Measurements from ENCODE around the gene F12. TPM values are rescaled to one million over a fixed set of nuclear protein-coding genes. Genes with fewer than 3 reads are reported as not detected.

The F12 gene
- total and polyA plus RNA-seq, 10 donors, result 0.60 to 2.3 (median 1.1) TPM

GRCh38 chr5:177405312-177405711 lies 4.1 kb downstream of the F12 start:
- peaks cover 33 to 58% (median 48%) of the 10 kb centered on the region in 6 donors for H3K4me1 ChIP-seq
- peaks cover 0 to 39% (median 35%) of the 10 kb centered on the region in 7 donors for H3K27me3 ChIP-seq (replicated peaks in 1 of 7)
- peak overlapping the region in 7 of 8 donors; percentile 11 to 84 (median 58) for H3K27ac ChIP-seq
- no peaks in the 10 kb centered on the region for H3K36me3 ChIP-seq
- intact Hi-C loops (cut with DNase I; ENCODE audit: low total_unique reads), result no loop called here
- WGBS, 5 donors, result 74 to 93% (median 88%) methylated on average over 2 of the region's 2 CpGs
- peak overlapping the region in 1 of 8 donors; percentile 37 for H3K4me3 ChIP-seq
- TF ChIP-seq POLR2A (IDR thresholded peaks at IDR 0.05), result no peak
- TF ChIP-seq CTCF (IDR thresholded peaks at IDR 0.05 in 8 of 11, conservative IDR thresholded peaks at IDR 0.05 in 3 of 11), result no peak
- no peak for TF ChIP-seq POLR2AphosphoS5 (IDR thresholded peaks at IDR 0.05)
- H3K9me3 ChIP-seq, result no peaks in the 10 kb centered on the region
- no peak for DNase-seq

- peaks cover 0 to 45% (median 41%) of the 10 kb centered on the region in 7 donors for H3K27me3 ChIP-seq (replicated peaks in 1 of 7)
- peak overlapping the region in 7 of 8 donors; percentile 29 to 84 (median 53) for H3K27ac ChIP-seq
- WGBS, 5 donors, result 41 to 45% (median 43%) methylated on average over 12 to 16 of the region's 16 CpGs
- intact Hi-C loops (cut with DNase I; ENCODE audit: low total_unique reads), result loop anchor here (5.0 kb wide), 1 partner anchor 48 kb away; no protein-coding TSS in a partner anchor
- H3K36me3 ChIP-seq, result no peaks in the 10 kb centered on the region
- peaks cover 33 to 61% (median 51%) of the 10 kb centered on the region in 6 donors for H3K4me1 ChIP-seq
- H3K4me3 ChIP-seq, result peak overlapping the region; percentile 46 to 86 (median 60)
- DNase-seq, result no peak
- H3K9me3 ChIP-seq, result no peaks in the 10 kb centered on the region
- TF ChIP-seq POLR2A (IDR thresholded peaks at IDR 0.05) (no peak), CTCF (IDR thresholded peaks at IDR 0.05 in 8 of 11, conservative IDR thresholded peaks at IDR 0.05 in 3 of 11) (no peak), POLR2AphosphoS5 (IDR thresholded peaks at IDR 0.05) (no peak)
Measured at GRCh38 chr5:177404641-177405179, 4.7 kb downstream of the F12 start.

- H3K27ac ChIP-seq, result peak overlapping the region in 7 of 8 donors; percentile 29 to 84 (median 57)
- H3K27me3 ChIP-seq (replicated peaks in 1 of 7), result peaks cover 0 to 52% (median 43%) of the 10 kb centered on the region in 7 donors
Measured at GRCh38 chr5:177403792-177404640, 5.3 kb downstream of the F12 start.

More at GRCh38 chr5:177403792-177404640, 5.3 kb downstream of the F12 start:
- peak; percentile 80 to 92 (median 85) for TF ChIP-seq CTCF (IDR thresholded peaks at IDR 0.05 in 8 of 11, conservative IDR thresholded peaks at IDR 0.05 in 3 of 11)
- no peak for TF ChIP-seq POLR2A (IDR thresholded peaks at IDR 0.05)
- TF ChIP-seq POLR2AphosphoS5 (IDR thresholded peaks at IDR 0.05), result peak; percentile 80 to 93 (median 90)
- peak overlapping the region; percentile 46 to 86 (median 60) for H3K4me3 ChIP-seq
- intact Hi-C loops (cut with DNase I; ENCODE audit: low total_unique reads), result loop anchor here (5.0 kb wide), 1 partner anchor 48 kb away; no protein-coding TSS in a partner anchor
- 0 to 1% (median 0%) methylated on average over 16 to 93 of the region's 93 CpGs for WGBS, 5 donors
- peak; percentile 98 for DNase-seq
- peaks cover 33 to 61% (median 51%) of the 10 kb centered on the region in 6 donors for H3K4me1 ChIP-seq
- no peaks in the 10 kb centered on the region for H3K9me3 ChIP-seq
- H3K36me3 ChIP-seq, result no peaks in the 10 kb centered on the region
